GM12878 (cell line): ENCODE results near the gene PAX3. TPM values are rescaled to one million over a fixed set of nuclear protein-coding genes. Genes with fewer than 3 reads are reported as not detected.
A peak's percentile ranks its signal among the peaks of the same experiment; 100 is the strongest.

Source experiments
- BCL11A ChIP-seq: IDR thresholded peaks from 2 replicates; pipeline ENCODE4 v1.6.1; 2011; ENCODE audit warnings: low read depth, low read length
- BRCA1 ChIP-seq: IDR thresholded peaks from 2 replicates; pipeline ENCODE4 v1.6.1; 2011; ENCODE audit warnings: low read depth, low read length, improper control_type of control experiment
- E4F1 ChIP-seq: fragments of 450-650 bp; IDR thresholded peaks from 2 replicates; pipeline ENCODE4 v1.6.1; 2018; ENCODE audit warnings: borderline replicate concordance, mild to moderate bottlenecking; ENCODE audit not compliant: partially characterized antibody
- ESRRA ChIP-seq: IDR thresholded peaks from 2 replicates; pipeline ENCODE4 v1.6.1; 2012; ENCODE audit warnings: mild to moderate bottlenecking, low read length, improper control_type of control experiment
- FOXK2 ChIP-seq: fragments of 450-650 bp; IDR thresholded peaks from 2 replicates; pipeline ENCODE4 v1.6.1; 2017; ENCODE audit warnings: mild to moderate bottlenecking, moderate library complexity
- GATAD2B ChIP-seq: fragments of 450-650 bp; conservative IDR thresholded peaks from 2 replicates; pipeline ENCODE4 v1.6.1; 2017; ENCODE audit warnings: low read depth, mild to moderate bottlenecking, moderate library complexity
- HCFC1 ChIP-seq: fragments of 150-350 bp; IDR thresholded peaks from 2 replicates; pipeline ENCODE4 v1.6.1; 2014; ENCODE audit warnings: low read length
- NBN ChIP-seq: fragments of 450-650 bp; IDR thresholded peaks from 2 replicates; pipeline ENCODE4 v1.6.1; 2016
- NRF1 ChIP-seq: conservative IDR thresholded peaks from 2 replicates; pipeline ENCODE4 v1.6.1; 2011; ENCODE audit warnings: mild to moderate bottlenecking, low read depth, low read length, improper control_type of control experiment
- PAX8 ChIP-seq: fragments of 450-650 bp; IDR thresholded peaks from 2 replicates; pipeline ENCODE4 v1.6.1; 2017; ENCODE audit warnings: mild to moderate bottlenecking, moderate library complexity
- RAD51 ChIP-seq: fragments of 450-650 bp; IDR thresholded peaks from 2 replicates; pipeline ENCODE4 v1.6.1; 2016; ENCODE audit warnings: moderate library complexity, mild to moderate bottlenecking, inconsistent platforms
- SMAD5 ChIP-seq: IDR thresholded peaks from 2 replicates; pipeline ENCODE4 v1.6.1; 2016; ENCODE audit warnings: antibody characterized with exemption, low read depth
- YBX1 ChIP-seq: fragments of 450-650 bp; IDR thresholded peaks from 2 replicates; pipeline ENCODE4 v1.6.1; 2016; ENCODE audit warnings: antibody characterized with exemption
- YY1 ChIP-seq: IDR thresholded peaks from 2 replicates; pipeline ENCODE4 v1.6.1; 2011; ENCODE audit warnings: low read depth, mild to moderate bottlenecking, low read length
- polyA plus RNA-seq, 11 experiments: library from polyadenylated mRNA; depleted of rRNA in 4 of 11; unstranded in 6 of 11; stranded (reverse) in 5 of 11; fragments of >200 nt; fragmentation: Nextera tagmentation in 4 of 11; fragmentation: Illumina TruSeq in 1 of 11; extraction: Ambion mirVana in 4 of 11; extraction: Trizol in 1 of 11; gene quantifications; 1 replicate in 1 of 11; 2 replicates in 10 of 11; pipeline versions ENCODE4 v1.2.1 to v1.2.3, GENCODE V29; 2011 to 2016; ENCODE audit warnings: inconsistent platforms in 2 of 11, missing spikeins in 2 of 11, low read depth in 1 of 11
- total RNA-seq, 4 experiments: library from RNA; depleted of rRNA in 3 of 4; stranded (reverse); fragments of >200 nt in 3 of 4; fragmentation: Illumina TruSeq in 1 of 4; extraction: Trizol in 1 of 4; gene quantifications; 2 replicates each; pipeline versions ENCODE4 v1.2.1 to v1.2.3, GENCODE V29; 2013 to 2021
- TF ChIP-seq, protein P1 (sequence below): IDR thresholded peaks from 2 replicates; pipeline ENCODE4 v1.6.1; 2011; ENCODE audit warnings: borderline replicate concordance, low read depth, mild to moderate bottlenecking, moderate library complexity, low read length; ENCODE audit not compliant: insufficient read depth, poor library complexity, severe bottlenecking
- TF ChIP-seq, protein P2 (sequence below): fragments of 450-650 bp; formaldehyde crosslinking; IDR thresholded peaks from 2 replicates; pipeline ENCODE4 v1.5.0; 2022; ENCODE audit warnings: mild to moderate bottlenecking, missing genetic modification characterization
- TF ChIP-seq, protein P3 (sequence below): IDR thresholded peaks from 2 replicates; pipeline ENCODE4 v1.6.1; 2011; ENCODE audit warnings: mild to moderate bottlenecking, low read depth, low read length, moderate library complexity; ENCODE audit not compliant: insufficient replicate concordance
- TF ChIP-seq, protein P4 (sequence below): fragments of 450-650 bp; IDR thresholded peaks from 2 replicates; pipeline ENCODE4 v1.6.1; 2017; ENCODE audit warnings: mild to moderate bottlenecking, low read depth, inconsistent platforms; ENCODE audit not compliant: poor library complexity, severe bottlenecking

PAX3 gene
- total and polyA plus RNA-seq, 10 of the 15 experiments (the other 5 are each of a cell fraction or from before 2014, with no cell fraction given): not detected

DNA sequence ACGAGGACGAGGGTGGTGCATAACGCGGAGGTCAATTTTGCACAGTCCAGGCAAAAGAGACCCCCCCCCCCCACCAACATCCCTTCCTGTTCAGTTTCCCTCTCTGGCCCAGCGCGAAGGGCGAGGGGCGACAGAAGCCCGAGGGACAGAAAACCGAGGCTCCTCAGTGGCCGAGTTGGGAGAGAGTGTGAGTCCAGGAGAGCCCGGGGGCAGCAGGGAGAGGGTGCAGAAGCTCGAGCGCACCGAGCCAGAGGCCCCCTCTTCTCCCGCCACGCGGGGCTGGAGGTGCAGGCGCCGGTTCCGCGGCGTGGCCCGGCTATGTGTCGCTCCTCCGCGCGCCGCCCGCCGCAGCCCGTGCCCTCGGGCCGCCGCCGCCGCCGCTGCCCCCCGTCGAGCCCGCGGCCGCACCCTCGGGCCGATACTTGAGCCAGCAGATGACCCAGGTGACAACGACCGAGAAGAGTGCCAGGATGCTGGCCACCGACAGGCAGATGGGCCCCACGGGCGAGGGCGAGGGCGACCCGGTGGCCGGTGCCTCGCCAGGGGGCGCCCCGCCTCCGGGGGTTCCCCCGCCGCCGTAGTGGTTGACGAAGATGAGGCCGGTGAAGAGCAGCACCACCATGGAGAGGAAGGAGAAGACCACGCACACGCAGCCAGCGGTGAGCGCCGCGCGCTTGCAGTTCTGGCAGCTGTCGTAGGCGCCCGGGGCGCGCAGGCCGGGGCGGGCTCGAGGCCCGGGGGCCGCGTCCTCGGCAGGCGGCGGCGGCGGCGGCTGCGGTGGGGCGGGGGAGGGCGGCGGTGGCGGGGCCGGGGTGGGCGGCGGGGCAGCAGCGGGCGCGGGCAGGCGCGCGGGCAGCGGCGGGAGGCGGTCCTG is 20.2 kb upstream of the PAX3 start (continued):
- no peak for TF ChIP-seq HCFC1
- no peak for TF ChIP-seq NBN
- no peak for TF ChIP-seq FOXK2
- TF ChIP-seq RAD51: no peak
- no peak for TF ChIP-seq SMAD5
- no peak for TF ChIP-seq BCL11A
- TF ChIP-seq E4F1: no peak
- TF ChIP-seq GATAD2B: peak; percentile 71
- TF ChIP-seq YBX1: no peak
- TF ChIP-seq BRCA1: no peak
- TF ChIP-seq NRF1: no peak
- no peak for TF ChIP-seq PAX8
- no peak for TF ChIP-seq ESRRA
- TF ChIP-seq, protein P1, sequence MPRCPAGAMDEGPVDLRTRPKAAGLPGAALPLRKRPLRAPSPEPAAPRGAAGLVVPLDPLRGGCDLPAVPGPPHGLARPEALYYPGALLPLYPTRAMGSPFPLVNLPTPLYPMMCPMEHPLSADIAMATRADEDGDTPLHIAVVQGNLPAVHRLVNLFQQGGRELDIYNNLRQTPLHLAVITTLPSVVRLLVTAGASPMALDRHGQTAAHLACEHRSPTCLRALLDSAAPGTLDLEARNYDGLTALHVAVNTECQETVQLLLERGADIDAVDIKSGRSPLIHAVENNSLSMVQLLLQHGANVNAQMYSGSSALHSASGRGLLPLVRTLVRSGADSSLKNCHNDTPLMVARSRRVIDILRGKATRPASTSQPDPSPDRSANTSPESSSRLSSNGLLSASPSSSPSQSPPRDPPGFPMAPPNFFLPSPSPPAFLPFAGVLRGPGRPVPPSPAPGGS: no peak
- TF ChIP-seq, protein P2, sequence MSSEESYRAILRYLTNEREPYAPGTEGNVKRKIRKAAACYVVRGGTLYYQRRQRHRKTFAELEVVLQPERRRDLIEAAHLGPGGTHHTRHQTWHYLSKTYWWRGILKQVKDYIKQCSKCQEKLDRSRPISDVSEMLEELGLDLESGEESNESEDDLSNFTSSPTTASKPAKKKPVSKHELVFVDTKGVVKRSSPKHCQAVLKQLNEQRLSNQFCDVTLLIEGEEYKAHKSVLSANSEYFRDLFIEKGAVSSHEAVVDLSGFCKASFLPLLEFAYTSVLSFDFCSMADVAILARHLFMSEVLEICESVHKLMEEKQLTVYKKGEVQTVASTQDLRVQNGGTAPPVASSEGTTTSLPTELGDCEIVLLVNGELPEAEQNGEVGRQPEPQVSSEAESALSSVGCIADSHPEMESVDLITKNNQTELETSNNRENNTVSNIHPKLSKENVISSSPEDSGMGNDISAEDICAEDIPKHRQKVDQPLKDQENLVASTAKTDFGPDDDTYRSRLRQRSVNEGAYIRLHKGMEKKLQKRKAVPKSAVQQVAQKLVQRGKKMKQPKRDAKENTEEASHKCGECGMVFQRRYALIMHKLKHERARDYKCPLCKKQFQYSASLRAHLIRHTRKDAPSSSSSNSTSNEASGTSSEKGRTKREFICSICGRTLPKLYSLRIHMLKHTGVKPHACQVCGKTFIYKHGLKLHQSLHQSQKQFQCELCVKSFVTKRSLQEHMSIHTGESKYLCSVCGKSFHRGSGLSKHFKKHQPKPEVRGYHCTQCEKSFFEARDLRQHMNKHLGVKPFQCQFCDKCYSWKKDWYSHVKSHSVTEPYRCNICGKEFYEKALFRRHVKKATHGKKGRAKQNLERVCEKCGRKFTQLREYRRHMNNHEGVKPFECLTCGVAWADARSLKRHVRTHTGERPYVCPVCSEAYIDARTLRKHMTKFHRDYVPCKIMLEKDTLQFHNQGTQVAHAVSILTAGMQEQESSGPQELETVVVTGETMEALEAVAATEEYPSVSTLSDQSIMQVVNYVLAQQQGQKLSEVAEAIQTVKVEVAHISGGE (CRISPR knock-in tag): no peak
- TF ChIP-seq, protein P3, sequence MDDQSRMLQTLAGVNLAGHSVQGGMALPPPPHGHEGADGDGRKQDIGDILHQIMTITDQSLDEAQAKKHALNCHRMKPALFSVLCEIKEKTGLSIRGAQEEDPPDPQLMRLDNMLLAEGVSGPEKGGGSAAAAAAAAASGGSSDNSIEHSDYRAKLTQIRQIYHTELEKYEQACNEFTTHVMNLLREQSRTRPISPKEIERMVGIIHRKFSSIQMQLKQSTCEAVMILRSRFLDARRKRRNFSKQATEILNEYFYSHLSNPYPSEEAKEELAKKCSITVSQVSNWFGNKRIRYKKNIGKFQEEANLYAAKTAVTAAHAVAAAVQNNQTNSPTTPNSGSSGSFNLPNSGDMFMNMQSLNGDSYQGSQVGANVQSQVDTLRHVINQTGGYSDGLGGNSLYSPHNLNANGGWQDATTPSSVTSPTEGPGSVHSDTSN: no peak
- 0 out of 2 replicates have a peak, but pooled peaks have one; percentile 42 for TF ChIP-seq YY1
- TF ChIP-seq, protein P4, sequence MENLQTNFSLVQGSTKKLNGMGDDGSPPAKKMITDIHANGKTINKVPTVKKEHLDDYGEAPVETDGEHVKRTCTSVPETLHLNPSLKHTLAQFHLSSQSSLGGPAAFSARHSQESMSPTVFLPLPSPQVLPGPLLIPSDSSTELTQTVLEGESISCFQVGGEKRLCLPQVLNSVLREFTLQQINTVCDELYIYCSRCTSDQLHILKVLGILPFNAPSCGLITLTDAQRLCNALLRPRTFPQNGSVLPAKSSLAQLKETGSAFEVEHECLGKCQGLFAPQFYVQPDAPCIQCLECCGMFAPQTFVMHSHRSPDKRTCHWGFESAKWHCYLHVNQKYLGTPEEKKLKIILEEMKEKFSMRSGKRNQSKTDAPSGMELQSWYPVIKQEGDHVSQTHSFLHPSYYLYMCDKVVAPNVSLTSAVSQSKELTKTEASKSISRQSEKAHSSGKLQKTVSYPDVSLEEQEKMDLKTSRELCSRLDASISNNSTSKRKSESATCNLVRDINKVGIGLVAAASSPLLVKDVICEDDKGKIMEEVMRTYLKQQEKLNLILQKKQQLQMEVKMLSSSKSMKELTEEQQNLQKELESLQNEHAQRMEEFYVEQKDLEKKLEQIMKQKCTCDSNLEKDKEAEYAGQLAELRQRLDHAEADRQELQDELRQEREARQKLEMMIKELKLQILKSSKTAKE: no peak
